ENCODE data around the gene ZBTB37.
"Not testable (repeated sequence)": the region's sequence is repeated elsewhere in the genome, so short reads cannot be mapped to it uniquely, and the experiment has no call there.

ZBTB37 gene

GRCh38 chr1:173853074-173853473, 15.1 kb upstream of the ZBTB37 start:
- Histone ChIP-seq H3K4me3 (no peak overlapping the region), H3K36me3 (ENCODE audit: insufficient read depth, low read length) (peaks cover 51% of the 10 kb centered on the region), H3K9ac (ENCODE audit: insufficient read length) (no peak overlapping the region), H3K27ac (no peak overlapping the region; the same call in 1 of the 2 replicates), H3K9me3 (ENCODE audit: low read depth, low read length) (no peaks in the 10 kb centered on the region)
- no peak for DNase-seq (ENCODE audit: low read depth, low spot score)
- TF ChIP-seq POLR2AphosphoS5 (IDR thresholded peaks at IDR 0.05; ENCODE audit: borderline replicate concordance, low read depth, low read length), result no peak
- no peak for TF ChIP-seq EZH2 (IDR thresholded peaks at IDR 0.05)
- no peak for TF ChIP-seq FOXP2 (optimal IDR thresholded peaks at IDR 0.05; ENCODE audit: control extremely low read depth, extremely low read length, insufficient read depth)

GRCh38 chr1:173856014-173856413, 12.2 kb upstream of the ZBTB37 start:
- TF ChIP-seq FOXP2 (optimal IDR thresholded peaks at IDR 0.05; ENCODE audit: control extremely low read depth, extremely low read length, insufficient read depth), result no peak
- TF ChIP-seq EZH2 (IDR thresholded peaks at IDR 0.05), result no peak
- no peak; the same call in 1 of the 2 replicates for TF ChIP-seq POLR2AphosphoS5 (IDR thresholded peaks at IDR 0.05; ENCODE audit: borderline replicate concordance, low read depth, low read length)
- Histone ChIP-seq H3K9me3 (ENCODE audit: low read depth, low read length) (no peaks in the 10 kb centered on the region), H3K4me3 (no peak overlapping the region), H3K9ac (ENCODE audit: insufficient read length) (no peak overlapping the region), H3K27ac (no peak overlapping the region), H3K36me3 (ENCODE audit: insufficient read depth, low read length) (peaks cover 64% of the 10 kb centered on the region)
- no peak for DNase-seq (ENCODE audit: low read depth, low spot score)

GRCh38 chr1:173856903-173857302, 11.3 kb upstream of the ZBTB37 start:
- no peaks in the 10 kb centered on the region for H3K9me3 ChIP-seq (ENCODE audit: low read depth, low read length)
- TF ChIP-seq POLR2AphosphoS5 (IDR thresholded peaks at IDR 0.05; ENCODE audit: borderline replicate concordance, low read depth, low read length) (no peak), EZH2 (IDR thresholded peaks at IDR 0.05) (no peak), FOXP2 (optimal IDR thresholded peaks at IDR 0.05; ENCODE audit: control extremely low read depth, extremely low read length, insufficient read depth) (no peak)
- no peak for DNase-seq (ENCODE audit: low read depth, low spot score)
- peaks cover 61% of the 10 kb centered on the region for H3K36me3 ChIP-seq (ENCODE audit: insufficient read depth, low read length)
- H3K4me3 ChIP-seq, result no peak overlapping the region
- no peak overlapping the region for H3K27ac ChIP-seq
- no peak overlapping the region for H3K9ac ChIP-seq (ENCODE audit: insufficient read length)

GRCh38 chr1:173857363-173857917, 10.7 kb upstream of the ZBTB37 start:
- TF ChIP-seq FOXP2 (optimal IDR thresholded peaks at IDR 0.05; ENCODE audit: control extremely low read depth, extremely low read length, insufficient read depth) (no peak), POLR2AphosphoS5 (IDR thresholded peaks at IDR 0.05; ENCODE audit: borderline replicate concordance, low read depth, low read length) (no peak), EZH2 (IDR thresholded peaks at IDR 0.05) (no peak)
- DNase-seq (ENCODE audit: low read depth, low spot score), result no peak
- Histone ChIP-seq H3K9me3 (ENCODE audit: low read depth, low read length) (no peaks in the 10 kb centered on the region), H3K27ac (no peak overlapping the region), H3K9ac (ENCODE audit: insufficient read length) (no peak overlapping the region), H3K4me3 (no peak overlapping the region), H3K36me3 (ENCODE audit: insufficient read depth, low read length) (peaks cover 59% of the 10 kb centered on the region)

- not testable (repeated sequence) for H3K9ac ChIP-seq (ENCODE audit: insufficient read length)
- H3K36me3 ChIP-seq (ENCODE audit: insufficient read depth, low read length), result peaks cover 62% of the 10 kb centered on the region
Measured at GRCh38 chr1:173859547-173859946, 8.6 kb upstream of the ZBTB37 start.

GRCh38 chr1:173860065-173860464, 8.1 kb upstream of the ZBTB37 start:
- peak overlapping the region; percentile 80 for H3K27ac ChIP-seq
- H3K9me3 ChIP-seq (ENCODE audit: low read depth, low read length), result no peaks in the 10 kb centered on the region
- DNase-seq (ENCODE audit: low read depth, low spot score), result no peak
- no peak for TF ChIP-seq FOXP2 (optimal IDR thresholded peaks at IDR 0.05; ENCODE audit: control extremely low read depth, extremely low read length, insufficient read depth)
- TF ChIP-seq EZH2 (IDR thresholded peaks at IDR 0.05), result no peak
- TF ChIP-seq POLR2AphosphoS5 (IDR thresholded peaks at IDR 0.05; ENCODE audit: borderline replicate concordance, low read depth, low read length), result no peak
- peaks cover 63% of the 10 kb centered on the region for H3K36me3 ChIP-seq (ENCODE audit: insufficient read depth, low read length)
- H3K9ac ChIP-seq (ENCODE audit: insufficient read length), result no peak overlapping the region
- H3K4me3 ChIP-seq, result no peak overlapping the region

More at GRCh38 chr1:173859547-173859946, 8.6 kb upstream of the ZBTB37 start:
- H3K27ac ChIP-seq; H3K9me3 ChIP-seq (ENCODE audit: low read depth, low read length); DNase-seq (ENCODE audit: low read depth, low spot score); H3K4me3 ChIP-seq: not testable (repeated sequence)

- TF ChIP-seq POLR2AphosphoS5 (IDR thresholded peaks at IDR 0.05; ENCODE audit: borderline replicate concordance, low read depth, low read length) (peak; percentile 20; the same call in 1 of the 2 replicates), EZH2 (IDR thresholded peaks at IDR 0.05) (no peak), FOXP2 (optimal IDR thresholded peaks at IDR 0.05; ENCODE audit: control extremely low read depth, extremely low read length, insufficient read depth) (no peak)
- Histone ChIP-seq H3K4me3 (no peak overlapping the region), H3K9ac (ENCODE audit: insufficient read length) (no peak overlapping the region), H3K9me3 (ENCODE audit: low read depth, low read length) (no peaks in the 10 kb centered on the region), H3K27ac (peak overlapping the region; percentile 51; the same call in 1 of the 2 replicates), H3K36me3 (ENCODE audit: insufficient read depth, low read length) (peaks cover 64% of the 10 kb centered on the region)
- DNase-seq (ENCODE audit: low read depth, low spot score), result no peak
Measured at GRCh38 chr1:173861731-173862145, 6.4 kb upstream of the ZBTB37 start.

- peak; percentile 40; the same call in 1 of the 2 replicates for TF ChIP-seq POLR2AphosphoS5 (IDR thresholded peaks at IDR 0.05; ENCODE audit: borderline replicate concordance, low read depth, low read length)
- H3K4me3 ChIP-seq; H3K9ac ChIP-seq (ENCODE audit: insufficient read length); H3K9me3 ChIP-seq (ENCODE audit: low read depth, low read length); DNase-seq (ENCODE audit: low read depth, low spot score): not testable (repeated sequence)
- Histone ChIP-seq H3K36me3 (ENCODE audit: insufficient read depth, low read length) (peaks cover 69% of the 10 kb centered on the region), H3K27ac (peak overlapping the region; percentile 96; the same call in 1 of the 2 replicates)
Measured at GRCh38 chr1:173862146-173862768, 5.9 kb upstream of the ZBTB37 start.

GRCh38 chr1:173862769-173863223, 5.4 kb upstream of the ZBTB37 start:
- H3K9me3 ChIP-seq (ENCODE audit: low read depth, low read length), result no peaks in the 10 kb centered on the region
- DNase-seq (ENCODE audit: low read depth, low spot score), result no peak
- H3K4me3 ChIP-seq, result no peak overlapping the region
- no peak overlapping the region for H3K9ac ChIP-seq (ENCODE audit: insufficient read length)
- no peak for TF ChIP-seq FOXP2 (optimal IDR thresholded peaks at IDR 0.05; ENCODE audit: control extremely low read depth, extremely low read length, insufficient read depth)
- no peak for TF ChIP-seq EZH2 (IDR thresholded peaks at IDR 0.05)
- no peak; the same call in 1 of the 2 replicates for TF ChIP-seq POLR2AphosphoS5 (IDR thresholded peaks at IDR 0.05; ENCODE audit: borderline replicate concordance, low read depth, low read length)
- H3K36me3 ChIP-seq (ENCODE audit: insufficient read depth, low read length), result peaks cover 67% of the 10 kb centered on the region
- peak overlapping the region; percentile 96 for H3K27ac ChIP-seq

All from SK-N-MC (cell line).